ENCODE data around the gene MGLL.

MGLL gene

GRCh38 chr3:127764841-127765362, 57.4 kb downstream of the MGLL start:
- Histone ChIP-seq H3K9me3 (ENCODE audit: control insufficient read depth in 2 of 2, low read length in 2 of 2) (peaks cover 0 to 5% of the 10 kb centered on the region in 2 donors), H3K27me3 (ENCODE audit: control insufficient read depth in 1 of 2, insufficient read depth in 2 of 2, low read length in 2 of 2) (no peaks in the 10 kb centered on the region), H3K4me3 (ENCODE audit: low read length in 2 of 2) (no peak overlapping the region), H3K4me1 (ENCODE audit: control insufficient read depth, insufficient read depth, low read length) (peaks cover 45% of the 10 kb centered on the region), H3K27ac (ENCODE audit: low read length) (no peak overlapping the region), H3K9ac (ENCODE audit: low read length in 2 of 2) (no peak overlapping the region), H3K36me3 (ENCODE audit: control insufficient read depth in 2 of 2, insufficient read depth in 2 of 2, low read length in 2 of 2) (no peaks in the 10 kb centered on the region)

GRCh38 chr3:127764301-127764700, 58.0 kb downstream of the MGLL start:
- H3K9ac ChIP-seq (ENCODE audit: low read length in 2 of 2): no peak overlapping the region
- H3K4me1 ChIP-seq (ENCODE audit: control insufficient read depth, insufficient read depth, low read length): peaks cover 50% of the 10 kb centered on the region
- no peak overlapping the region for H3K27ac ChIP-seq (ENCODE audit: low read length)

GRCh38 chr3:127763816-127764215, 58.5 kb downstream of the MGLL start:
- no peak overlapping the region for H3K4me3 ChIP-seq (ENCODE audit: low read length in 2 of 2)
- no peaks in the 10 kb centered on the region for H3K27me3 ChIP-seq (ENCODE audit: control insufficient read depth in 1 of 2, insufficient read depth in 2 of 2, low read length in 2 of 2)
- no peak overlapping the region for H3K9ac ChIP-seq (ENCODE audit: low read length in 2 of 2)
- H3K27ac ChIP-seq (ENCODE audit: low read length): peak overlapping the region; percentile 2
- H3K36me3 ChIP-seq (ENCODE audit: control insufficient read depth in 2 of 2, insufficient read depth in 2 of 2, low read length in 2 of 2): peaks cover 0 to 3% of the 10 kb centered on the region in 2 donors
- H3K9me3 ChIP-seq (ENCODE audit: control insufficient read depth in 2 of 2, low read length in 2 of 2): peaks cover 0 to 5% of the 10 kb centered on the region in 2 donors
- H3K4me1 ChIP-seq (ENCODE audit: control insufficient read depth, insufficient read depth, low read length): peaks cover 49% of the 10 kb centered on the region

More at GRCh38 chr3:127764301-127764700, 58.0 kb downstream of the MGLL start:
- Histone ChIP-seq H3K27me3 (ENCODE audit: control insufficient read depth in 1 of 2, insufficient read depth in 2 of 2, low read length in 2 of 2) (no peaks in the 10 kb centered on the region), H3K9me3 (ENCODE audit: control insufficient read depth in 2 of 2, low read length in 2 of 2) (peaks cover 0 to 5% of the 10 kb centered on the region in 2 donors), H3K36me3 (ENCODE audit: control insufficient read depth in 2 of 2, insufficient read depth in 2 of 2, low read length in 2 of 2) (peaks cover 0 to 3% of the 10 kb centered on the region in 2 donors), H3K4me3 (ENCODE audit: low read length in 2 of 2) (no peak overlapping the region)

GRCh38 chr3:127763337-127763736, 59.0 kb downstream of the MGLL start:
- no peaks in the 10 kb centered on the region for H3K27me3 ChIP-seq (ENCODE audit: control insufficient read depth in 1 of 2, insufficient read depth in 2 of 2, low read length in 2 of 2)
- peaks cover 48% of the 10 kb centered on the region for H3K4me1 ChIP-seq (ENCODE audit: control insufficient read depth, insufficient read depth, low read length)
- H3K36me3 ChIP-seq (ENCODE audit: control insufficient read depth in 2 of 2, insufficient read depth in 2 of 2, low read length in 2 of 2): peaks cover 0 to 3% of the 10 kb centered on the region in 2 donors
- peaks cover 0 to 3% of the 10 kb centered on the region in 2 donors for H3K9me3 ChIP-seq (ENCODE audit: control insufficient read depth in 2 of 2, low read length in 2 of 2)
- H3K9ac ChIP-seq (ENCODE audit: low read length in 2 of 2): no peak overlapping the region
- H3K27ac ChIP-seq (ENCODE audit: low read length): peak overlapping the region; percentile 2
- no peak overlapping the region for H3K4me3 ChIP-seq (ENCODE audit: low read length in 2 of 2)

GRCh38 chr3:127762787-127763105, 59.6 kb downstream of the MGLL start:
- H3K27ac ChIP-seq (ENCODE audit: low read length): peak overlapping the region; percentile 55
- H3K4me3 ChIP-seq (ENCODE audit: low read length in 2 of 2): no peak overlapping the region
- H3K36me3 ChIP-seq (ENCODE audit: control insufficient read depth in 2 of 2, insufficient read depth in 2 of 2, low read length in 2 of 2): peaks cover 0 to 3% of the 10 kb centered on the region in 2 donors
- peaks cover 48% of the 10 kb centered on the region for H3K4me1 ChIP-seq (ENCODE audit: control insufficient read depth, insufficient read depth, low read length)
- H3K9ac ChIP-seq (ENCODE audit: low read length in 2 of 2): no peak overlapping the region
- H3K9me3 ChIP-seq (ENCODE audit: control insufficient read depth in 2 of 2, low read length in 2 of 2): no peaks in the 10 kb centered on the region
- H3K27me3 ChIP-seq (ENCODE audit: control insufficient read depth in 1 of 2, insufficient read depth in 2 of 2, low read length in 2 of 2): no peaks in the 10 kb centered on the region

GRCh38 chr3:127762077-127762786, 60.1 kb downstream of the MGLL start:
- peak overlapping the region in 1 of 2 donors; percentile 58 for H3K9ac ChIP-seq (ENCODE audit: low read length in 2 of 2)
- peaks cover 48% of the 10 kb centered on the region for H3K4me1 ChIP-seq (ENCODE audit: control insufficient read depth, insufficient read depth, low read length)
- H3K27ac ChIP-seq (ENCODE audit: low read length): peak overlapping the region; percentile 55
- H3K27me3 ChIP-seq (ENCODE audit: control insufficient read depth in 1 of 2, insufficient read depth in 2 of 2, low read length in 2 of 2): no peaks in the 10 kb centered on the region
- peak overlapping the region; percentile 13 to 61 for H3K4me3 ChIP-seq (ENCODE audit: low read length in 2 of 2)
- H3K36me3 ChIP-seq (ENCODE audit: control insufficient read depth in 2 of 2, insufficient read depth in 2 of 2, low read length in 2 of 2): peaks cover 0 to 3% of the 10 kb centered on the region in 2 donors
- H3K9me3 ChIP-seq (ENCODE audit: control insufficient read depth in 2 of 2, low read length in 2 of 2): no peaks in the 10 kb centered on the region

GRCh38 chr3:127761441-127761801, 60.9 kb downstream of the MGLL start:
- H3K27ac ChIP-seq (ENCODE audit: low read length): peak overlapping the region; percentile 55
- no peaks in the 10 kb centered on the region for H3K9me3 ChIP-seq (ENCODE audit: control insufficient read depth in 2 of 2, low read length in 2 of 2)
- no peak overlapping the region for H3K9ac ChIP-seq (ENCODE audit: low read length in 2 of 2)
- peaks cover 0 to 3% of the 10 kb centered on the region in 2 donors for H3K36me3 ChIP-seq (ENCODE audit: control insufficient read depth in 2 of 2, insufficient read depth in 2 of 2, low read length in 2 of 2)
- peaks cover 48% of the 10 kb centered on the region for H3K4me1 ChIP-seq (ENCODE audit: control insufficient read depth, insufficient read depth, low read length)
- peak overlapping the region; percentile 13 to 61 for H3K4me3 ChIP-seq (ENCODE audit: low read length in 2 of 2)
- H3K27me3 ChIP-seq (ENCODE audit: control insufficient read depth in 1 of 2, insufficient read depth in 2 of 2, low read length in 2 of 2): no peaks in the 10 kb centered on the region

GRCh38 chr3:127760791-127761440, 61.4 kb downstream of the MGLL start:
- no peaks in the 10 kb centered on the region for H3K9me3 ChIP-seq (ENCODE audit: control insufficient read depth in 2 of 2, low read length in 2 of 2)
- H3K27me3 ChIP-seq (ENCODE audit: control insufficient read depth in 1 of 2, insufficient read depth in 2 of 2, low read length in 2 of 2): no peaks in the 10 kb centered on the region
- H3K36me3 ChIP-seq (ENCODE audit: control insufficient read depth in 2 of 2, insufficient read depth in 2 of 2, low read length in 2 of 2): peaks cover 0 to 3% of the 10 kb centered on the region in 2 donors
- H3K9ac ChIP-seq (ENCODE audit: low read length in 2 of 2): no peak overlapping the region
- peak overlapping the region; percentile 55 for H3K27ac ChIP-seq (ENCODE audit: low read length)
- H3K4me3 ChIP-seq (ENCODE audit: low read length in 2 of 2): no peak overlapping the region
- H3K4me1 ChIP-seq (ENCODE audit: control insufficient read depth, insufficient read depth, low read length): peaks cover 48% of the 10 kb centered on the region

GRCh38 chr3:127760361-127760760, 62.0 kb downstream of the MGLL start:
- H3K4me1 ChIP-seq (ENCODE audit: control insufficient read depth, insufficient read depth, low read length): peaks cover 48% of the 10 kb centered on the region
- peak overlapping the region; percentile 55 for H3K27ac ChIP-seq (ENCODE audit: low read length)

GRCh38 chr3:127759826-127760225, 62.5 kb downstream of the MGLL start:
- Histone ChIP-seq H3K4me1 (ENCODE audit: control insufficient read depth, insufficient read depth, low read length) (peaks cover 49% of the 10 kb centered on the region), H3K27ac (ENCODE audit: low read length) (peak overlapping the region; percentile 55), H3K9ac (ENCODE audit: low read length in 2 of 2) (no peak overlapping the region), H3K9me3 (ENCODE audit: control insufficient read depth in 2 of 2, low read length in 2 of 2) (no peaks in the 10 kb centered on the region), H3K4me3 (ENCODE audit: low read length in 2 of 2) (no peak overlapping the region), H3K27me3 (ENCODE audit: control insufficient read depth in 1 of 2, insufficient read depth in 2 of 2, low read length in 2 of 2) (no peaks in the 10 kb centered on the region), H3K36me3 (ENCODE audit: control insufficient read depth in 2 of 2, insufficient read depth in 2 of 2, low read length in 2 of 2) (peaks cover 0 to 3% of the 10 kb centered on the region in 2 donors)

More at GRCh38 chr3:127760361-127760760, 62.0 kb downstream of the MGLL start:
- Histone ChIP-seq H3K9me3 (ENCODE audit: control insufficient read depth in 2 of 2, low read length in 2 of 2) (no peaks in the 10 kb centered on the region), H3K9ac (ENCODE audit: low read length in 2 of 2) (no peak overlapping the region), H3K4me3 (ENCODE audit: low read length in 2 of 2) (no peak overlapping the region), H3K36me3 (ENCODE audit: control insufficient read depth in 2 of 2, insufficient read depth in 2 of 2, low read length in 2 of 2) (peaks cover 0 to 3% of the 10 kb centered on the region in 2 donors), H3K27me3 (ENCODE audit: control insufficient read depth in 1 of 2, insufficient read depth in 2 of 2, low read length in 2 of 2) (no peaks in the 10 kb centered on the region)

GRCh38 chr3:127758013-127758412, 64.3 kb downstream of the MGLL start:
- Histone ChIP-seq H3K27ac (ENCODE audit: low read length) (no peak overlapping the region), H3K9ac (ENCODE audit: low read length in 2 of 2) (no peak overlapping the region), H3K27me3 (ENCODE audit: control insufficient read depth in 1 of 2, insufficient read depth in 2 of 2, low read length in 2 of 2) (no peaks in the 10 kb centered on the region), H3K4me1 (ENCODE audit: control insufficient read depth, insufficient read depth, low read length) (peaks cover 40% of the 10 kb centered on the region), H3K4me3 (ENCODE audit: low read length in 2 of 2) (no peak overlapping the region), H3K9me3 (ENCODE audit: control insufficient read depth in 2 of 2, low read length in 2 of 2) (no peaks in the 10 kb centered on the region), H3K36me3 (ENCODE audit: control insufficient read depth in 2 of 2, insufficient read depth in 2 of 2, low read length in 2 of 2) (peaks cover 0 to 4% of the 10 kb centered on the region in 2 donors)

Measured in stomach smooth muscle (tissue), 2 donors.